GM19240 (cell line): ENCODE results near the gene MEAK7.

Experiments used
- DNase-seq: peaks from one replicate; pipeline ENCODE4 v3.0.0; 2011; ENCODE audit warnings: low spot score; ENCODE audit not compliant: insufficient read length

The MEAK7 gene

GRCh38 chr16:84467256-84467655, 37.2 kb downstream of the MEAK7 start:
- DNase-seq: no peak

- DNase-seq: no peak
Measured at GRCh38 chr16:84466692-84467091, 37.8 kb downstream of the MEAK7 start.

- DNase-seq: no peak
Measured at GRCh38 chr16:84465154-84465553, 39.3 kb downstream of the MEAK7 start.

- DNase-seq: no peak
Measured at GRCh38 chr16:84464116-84464515, 40.3 kb downstream of the MEAK7 start.

- no peak for DNase-seq
Measured at GRCh38 chr16:84463221-84463620, 41.2 kb downstream of the MEAK7 start.

GRCh38 chr16:84462296-84463210, 41.9 kb downstream of the MEAK7 start:
- DNase-seq: no peak

- DNase-seq: no peak
Measured at GRCh38 chr16:84461413-84462295, 42.8 kb downstream of the MEAK7 start.

- no peak for DNase-seq
Measured at GRCh38 chr16:84461029-84461412, 43.4 kb downstream of the MEAK7 start.

- no peak for DNase-seq
Measured at GRCh38 chr16:84460406-84461028, 43.9 kb downstream of the MEAK7 start.

GRCh38 chr16:84459941-84460405, 44.5 kb downstream of the MEAK7 start:
- no peak for DNase-seq

GRCh38 chr16:84459533-84459894, 44.9 kb downstream of the MEAK7 start:
- DNase-seq: no peak

GRCh38 chr16:84458606-84459532, 45.6 kb downstream of the MEAK7 start:
- DNase-seq: no peak

- no peak for DNase-seq
Measured at GRCh38 chr16:84455031-84455430, 49.4 kb downstream of the MEAK7 start.
